Measurements from ENCODE around the gene GON7.
"Not testable (repeated sequence)": the region's sequence is repeated elsewhere in the genome, so short reads cannot be mapped to it uniquely, and the experiment has no call there.

Gene GON7

GRCh38 chr14:93159625-93160352 lies 47.1 kb downstream of the GON7 start:
- not testable (repeated sequence) for DNase-seq

GRCh38 chr14:93158349-93158748 lies 48.5 kb downstream of the GON7 start:
- not testable (repeated sequence) for DNase-seq

- DNase-seq, result no peak
These were observed 50.0 kb downstream of the GON7 start for GRCh38 chr14:93156693-93157369.

GRCh38 chr14:93155667-93156066 lies 51.2 kb downstream of the GON7 start:
- no peak for DNase-seq

- DNase-seq, result no peak
These were observed 53.7 kb downstream of the GON7 start for GRCh38 chr14:93153121-93153520.

Data from amygdala (tissue), 56 donors.